Measurements from ENCODE around the gene AOC2.

GRCh38 chr17:42857389-42857788, 13.0 kb downstream of the AOC2 start:
- no peak for TF ChIP-seq CTCF (IDR thresholded peaks at IDR 0.05; ENCODE audit: poor library complexity)
- TF ChIP-seq EZH2 (IDR thresholded peaks at IDR 0.05; ENCODE audit: borderline replicate concordance) = no peak
- no peak for TF ChIP-seq EZH2phosphoT487 (IDR thresholded peaks at IDR 0.05; ENCODE audit: low read depth, severe bottlenecking, unreplicated experiment)

All from hepatocyte (in vitro differentiated cells).